H9 (cell line): ENCODE measurements around the gene EPB41. TPM values are rescaled to one million over a fixed set of nuclear protein-coding genes. Genes with fewer than 3 reads are reported as not detected.

Experiments used
- DNase-seq: peaks from one replicate; pipeline ENCODE4 v3.0.0-alpha.2; 2017
- H2AFZ ChIP-seq: one replicate; pipeline ENCODE4 v1.6.1; 2013; ENCODE audit warnings: mild to moderate bottlenecking, low read length, control low read depth, moderate library complexity
- H2AK5ac ChIP-seq: 2 replicates; pipeline ENCODE4 v1.6.1; 2013; ENCODE audit warnings: low read length, control low read depth, mixed read lengths; ENCODE audit not compliant: insufficient read length
- H2BK120ac ChIP-seq: one replicate; pipeline ENCODE4 v1.6.1; 2013; ENCODE audit warnings: low read depth, mild to moderate bottlenecking, low read length, control low read depth, inconsistent platforms; ENCODE audit not compliant: poor library complexity, severe bottlenecking
- H2BK12ac ChIP-seq: 2 replicates; pipeline ENCODE4 v1.6.1; 2013; ENCODE audit warnings: low read length, control low read depth, mixed read lengths, low read depth; ENCODE audit not compliant: insufficient read length
- H2BK15ac ChIP-seq: 2 replicates; pipeline ENCODE4 v1.6.1; 2013; ENCODE audit warnings: low read depth, low read length, control low read depth
- H2BK20ac ChIP-seq: one replicate; pipeline ENCODE4 v1.6.1; 2013; ENCODE audit warnings: low read depth, mild to moderate bottlenecking, low read length, control low read depth, inconsistent platforms; ENCODE audit not compliant: poor library complexity, severe bottlenecking
- H2BK5ac ChIP-seq: 2 replicates; pipeline ENCODE4 v1.6.1; 2013; ENCODE audit warnings: low read length, control low read depth, mixed read lengths; ENCODE audit not compliant: insufficient read length
- H3K14ac ChIP-seq: 2 replicates; pipeline ENCODE4 v1.6.1; 2013; ENCODE audit warnings: low read length, control low read depth; ENCODE audit not compliant: insufficient read depth
- H3K18ac ChIP-seq: 2 replicates; pipeline ENCODE4 v1.6.1; 2013; ENCODE audit warnings: low read depth, mild to moderate bottlenecking, mixed read lengths, low read length, control low read depth; ENCODE audit not compliant: insufficient read length
- H3K23ac ChIP-seq: 2 replicates; pipeline ENCODE4 v1.6.1; 2013; ENCODE audit warnings: low read length, control low read depth, mixed read lengths, low read depth; ENCODE audit not compliant: insufficient read length
- H3K23me2 ChIP-seq: 2 replicates; pipeline ENCODE4 v1.6.1; 2013; ENCODE audit warnings: low read depth, mild to moderate bottlenecking, mixed read lengths, low read length, control low read depth; ENCODE audit not compliant: insufficient read length, poor library complexity, severe bottlenecking
- H3K27ac ChIP-seq: 2 replicates; pipeline ENCODE4 v1.5.1; 2013; ENCODE audit warnings: low read length, control low read depth, mixed read lengths, low read depth; ENCODE audit not compliant: insufficient read length
- H3K27me3 ChIP-seq: 2 replicates; pipeline ENCODE4 v1.6.1; 2013; ENCODE audit warnings: low read length, control low read depth, inconsistent platforms; ENCODE audit not compliant: insufficient read depth
- H3K4ac ChIP-seq: 2 replicates; pipeline ENCODE4 v1.6.1; 2013; ENCODE audit warnings: low read depth, mild to moderate bottlenecking, control low read depth, inconsistent platforms, low read length, moderate library complexity
- H3K4me1 ChIP-seq: 2 replicates; pipeline ENCODE4 v1.6.1; 2013; ENCODE audit warnings: low read length, control low read depth, inconsistent platforms; ENCODE audit not compliant: insufficient read depth
- H3K4me2 ChIP-seq: 2 replicates; pipeline ENCODE4 v1.6.1; 2013; ENCODE audit warnings: low read length, control low read depth, mixed read lengths; ENCODE audit not compliant: insufficient read length, insufficient read depth
- H3K56ac ChIP-seq: 2 replicates; pipeline ENCODE4 v1.6.1; 2013; ENCODE audit warnings: low read depth, mild to moderate bottlenecking, mixed read lengths, low read length, control low read depth; ENCODE audit not compliant: insufficient read length
- H3K79me1 ChIP-seq: 2 replicates; pipeline ENCODE4 v1.6.1; 2013; ENCODE audit warnings: low read depth, mild to moderate bottlenecking, moderate library complexity, low read length, control low read depth, inconsistent platforms; ENCODE audit not compliant: insufficient read depth, poor library complexity, severe bottlenecking
- H3K79me2 ChIP-seq: 2 replicates; pipeline ENCODE4 v1.6.1; 2013; ENCODE audit warnings: low read length, control low read depth, inconsistent platforms; ENCODE audit not compliant: insufficient read depth
- H3K9ac ChIP-seq: 2 replicates; pipeline ENCODE4 v1.6.1; 2013; ENCODE audit warnings: low read length, control low read depth, mixed read lengths; ENCODE audit not compliant: insufficient read length; ENCODE audit errors: extremely low read depth
- H3K9me3 ChIP-seq: one replicate; pipeline ENCODE4 v1.6.1; 2013; ENCODE audit warnings: low read depth, low read length, inconsistent platforms; ENCODE audit not compliant: control insufficient read depth
- H3T11ph ChIP-seq: one replicate; pipeline ENCODE4 v1.6.1; 2013; ENCODE audit warnings: mild to moderate bottlenecking, low read length, control low read depth, inconsistent platforms
- H4K20me1 ChIP-seq: one replicate; pipeline ENCODE4 v1.6.1; 2013; ENCODE audit not compliant: control insufficient read depth, insufficient read length, insufficient read depth
- H4K5ac ChIP-seq: 2 replicates; pipeline ENCODE4 v1.6.1; 2013; ENCODE audit warnings: low read depth, mild to moderate bottlenecking, mixed read lengths, low read length, control low read depth; ENCODE audit not compliant: insufficient read length
- H4K8ac ChIP-seq: replicated peaks from 2 replicates; pipeline ENCODE4 v1.6.1; 2013; ENCODE audit warnings: low read length, control low read depth, mixed read lengths, low read depth; ENCODE audit not compliant: insufficient read length
- H4K91ac ChIP-seq: 2 replicates; pipeline ENCODE4 v1.6.1; 2013; ENCODE audit warnings: low read depth, mild to moderate bottlenecking, moderate library complexity, mixed read lengths, low read length, control low read depth; ENCODE audit not compliant: insufficient read length
- H3K27ac Mint-ChIP-seq, 3 experiments: 2 replicates in 2 of 3; 3 replicates in 1 of 3; pipeline ENCODE4 v1.8.0; 2020 to 2021; ENCODE audit warnings: mixed read lengths in 3 of 3, mild to moderate bottlenecking in 1 of 3, moderate library complexity in 1 of 3
- H3K27me3 Mint-ChIP-seq: 2 replicates; pipeline ENCODE4 v1.8.0; 2021; ENCODE audit warnings: low read depth, mild to moderate bottlenecking, moderate library complexity, mixed read lengths
- H3K36me3 Mint-ChIP-seq, 3 experiments: 2 replicates in 2 of 3; 3 replicates in 1 of 3; pipeline ENCODE4 v1.8.0; 2020 to 2021; ENCODE audit warnings: low read depth in 3 of 3, mixed read lengths in 3 of 3; ENCODE audit not compliant: insufficient read depth in 1 of 3
- H3K4me1 Mint-ChIP-seq, 2 experiments: 2 replicates each; pipeline ENCODE4 v1.8.0; 2020; ENCODE audit warnings: mixed read lengths in 2 of 2
- H3K4me3 Mint-ChIP-seq, 2 experiments: 2 replicates in 1 of 2; 3 replicates in 1 of 2; pipeline ENCODE4 v1.8.0; 2020 to 2021; ENCODE audit warnings: mild to moderate bottlenecking in 2 of 2, mixed read lengths in 2 of 2, moderate library complexity in 1 of 2
- H3K9me3 Mint-ChIP-seq, 2 experiments: 2 replicates in 1 of 2; 3 replicates in 1 of 2; pipeline ENCODE4 v1.8.0; 2020; ENCODE audit warnings: mild to moderate bottlenecking in 2 of 2, mixed read lengths in 2 of 2, moderate library complexity in 1 of 2
- CTCF ChIP-seq: fragments of 200-600 bp; sonication (generic); conservative IDR thresholded peaks from 3 replicates; pipeline ENCODE4 v1.8.0; 2021; ENCODE audit warnings: antibody characterized with exemption, mild to moderate bottlenecking
- WGBS: extraction: QIAGEN DNeasy Blood & Tissue Kit; methylation state at CpG from one replicate; pipeline ENCODE4 v1.1.7; 2013; ENCODE audit warnings: missing lambda C conversion rate, low lambda C conversion rate, mixed read lengths; ENCODE audit not compliant: insufficient read length; ENCODE audit errors: extremely low coverage; 5-methylcytosine and 5-hydroxymethylcytosine counted together
- total RNA-seq: library from RNA; stranded (reverse); gene quantifications from 2 replicates; pipeline ENCODE4 v1.2.1, GENCODE V29; 2021

Gene EPB41
- total RNA-seq, 1 experiment from 2014 or later = 75.4 TPM

- Histone ChIP-seq H3K18ac (no peak overlapping the region), H2AFZ (no peak overlapping the region), H3K79me1 (no peaks in the 10 kb centered on the region), H3K4me2 (no peak overlapping the region), H2BK20ac (no peak overlapping the region), H4K91ac (no peak overlapping the region), H3K4ac (no peak overlapping the region), H2BK12ac (no peak overlapping the region), H3K14ac (no peak overlapping the region), H2BK5ac (no peak overlapping the region), H4K8ac (no peak overlapping the region), H2BK15ac (no peak overlapping the region), H3K9me3 (no peaks in the 10 kb centered on the region), H2AK5ac (no peak overlapping the region), H3K27me3 (no peaks in the 10 kb centered on the region), H3K56ac (no peak overlapping the region), H3T11ph (no peak overlapping the region), H2BK120ac (no peak overlapping the region), H3K23ac (no peak overlapping the region), H4K5ac (no peak overlapping the region), H3K27ac (no peak overlapping the region), H3K9ac (no peak overlapping the region), H3K79me2 (no peaks in the 10 kb centered on the region), H3K23me2 (no peaks in the 10 kb centered on the region), H4K20me1 (no peaks in the 10 kb centered on the region), H3K4me1 (no peaks in the 10 kb centered on the region)
- Mint-ChIP-seq H3K9me3 (peaks cover 0 to 6% of the 10 kb centered on the region in 2 experiments; a peak in 1 of 5 replicates), H3K27me3 (no peaks in the 10 kb centered on the region), H3K27ac (no peak overlapping the region), H3K36me3 (peaks cover 14 to 28% (median 15%) of the 10 kb centered on the region in 3 experiments; a peak in 6 of 7 replicates), H3K4me3 (no peak overlapping the region), H3K4me1 (peaks cover 9 to 11% of the 10 kb centered on the region in 2 experiments)
- WGBS = no CpG with 5 or more reads among the region's 3 CpGs
- no peak for TF ChIP-seq CTCF
- DNase-seq = no peak
Measured at GRCh38 chr1:29094433-29094832, 180.1 kb downstream of the EPB41 start.
